Upper lobe of right lung (tissue), 1 donor: ENCODE data around the gene CALU. TPM values are rescaled to one million over a fixed set of nuclear protein-coding genes. Genes with fewer than 3 reads are reported as not detected.

Experiments used
- ATAC-seq: fragments of 200-7000 bp; cut with Tn5 transposase; one replicate; pipeline ENCODE4 v1.9.1; 2020; ENCODE audit warnings: mild to moderate bottlenecking, moderate library complexity
- DNase-seq: peaks from one replicate; pipeline ENCODE4 v3.0.0-alpha.2; 2020
- H3K27ac ChIP-seq: fragments of 200-600 bp; one replicate; pipeline ENCODE4 v1.8.0; 2022
- H3K27me3 ChIP-seq: fragments of 200-600 bp; one replicate; pipeline ENCODE4 v1.8.0; 2022; ENCODE audit warnings: mild to moderate bottlenecking
- H3K36me3 ChIP-seq: fragments of 200-600 bp; one replicate; pipeline ENCODE4 v1.8.0; 2022
- H3K4me1 ChIP-seq: fragments of 200-600 bp; one replicate; pipeline ENCODE4 v1.8.0; 2022
- H3K4me3 ChIP-seq: fragments of 200-600 bp; one replicate; pipeline ENCODE4 v1.8.0; 2022; ENCODE audit warnings: mild to moderate bottlenecking
- H3K9me3 ChIP-seq: fragments of 200-600 bp; one replicate; pipeline ENCODE4 v1.8.0; 2022
- intact Hi-C: fragments of 100-400 bp; cut with DNase I; formaldehyde crosslinking; loops from one replicate; pipeline ENCODE4 v1.11.0; 2022
- total RNA-seq: library from RNA; stranded (reverse); fragmentation: NEBNext Ultra II Directional; extraction: Animal tissue kit (Norgen Biotek cat#: 25700); gene quantifications from one replicate; pipeline ENCODE4 v1.2.1, GENCODE V29; 2021
- TF ChIP-seq, protein P1 (sequence below): fragments of 200-600 bp; IDR thresholded peaks from one replicate; pipeline ENCODE4 v1.8.0; 2022; ENCODE audit warnings: antibody characterized with exemption
- donor health status: DM: no; HTN: yes; CAD: no; lungs with severe emphysema.

The CALU gene
- total RNA-seq, 1 donor from 2014 or later, result 100 TPM

DNA sequence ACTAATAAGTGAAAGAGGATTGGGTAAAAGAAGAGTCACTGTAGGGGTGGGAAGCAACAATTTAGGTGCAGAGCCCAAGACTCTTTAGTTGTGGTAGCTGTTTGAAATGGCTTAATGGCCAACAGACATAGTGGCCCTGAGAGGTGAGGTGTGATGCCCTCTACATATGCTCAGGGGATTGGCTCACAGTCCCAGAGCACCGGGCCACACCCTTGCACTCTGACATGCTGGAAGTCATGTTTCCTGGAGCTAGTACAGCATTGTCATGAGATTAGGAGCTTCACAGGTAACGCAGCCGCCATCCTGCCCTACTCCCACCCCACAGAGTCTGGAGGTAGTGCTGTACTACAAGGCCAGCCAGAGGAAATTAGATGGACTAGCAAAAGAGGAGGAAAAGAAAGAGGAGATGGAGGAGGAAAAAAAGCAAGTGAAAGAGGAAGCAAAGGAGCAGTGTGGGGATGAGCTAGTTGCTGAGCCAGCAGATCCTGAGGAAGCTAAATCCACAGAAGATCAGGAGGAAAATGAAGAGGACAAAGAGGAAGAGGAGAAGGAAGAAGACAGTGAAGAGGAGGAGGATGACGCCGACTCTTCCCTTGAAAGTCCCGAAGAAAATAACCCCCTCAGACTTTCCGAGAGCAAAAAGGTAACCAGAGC lies 76.3 kb downstream of the CALU start:
- Histone ChIP-seq H3K9me3 (no peaks in the 10 kb centered on the region), H3K27ac (no peak overlapping the region), H3K4me3 (no peak overlapping the region), H3K27me3 (peaks cover 5% of the 10 kb centered on the region), H3K36me3 (no peaks in the 10 kb centered on the region), H3K4me1 (no peaks in the 10 kb centered on the region)
- DNase-seq (no peak), ATAC-seq (peak; percentile 46)
- TF ChIP-seq, protein P1, sequence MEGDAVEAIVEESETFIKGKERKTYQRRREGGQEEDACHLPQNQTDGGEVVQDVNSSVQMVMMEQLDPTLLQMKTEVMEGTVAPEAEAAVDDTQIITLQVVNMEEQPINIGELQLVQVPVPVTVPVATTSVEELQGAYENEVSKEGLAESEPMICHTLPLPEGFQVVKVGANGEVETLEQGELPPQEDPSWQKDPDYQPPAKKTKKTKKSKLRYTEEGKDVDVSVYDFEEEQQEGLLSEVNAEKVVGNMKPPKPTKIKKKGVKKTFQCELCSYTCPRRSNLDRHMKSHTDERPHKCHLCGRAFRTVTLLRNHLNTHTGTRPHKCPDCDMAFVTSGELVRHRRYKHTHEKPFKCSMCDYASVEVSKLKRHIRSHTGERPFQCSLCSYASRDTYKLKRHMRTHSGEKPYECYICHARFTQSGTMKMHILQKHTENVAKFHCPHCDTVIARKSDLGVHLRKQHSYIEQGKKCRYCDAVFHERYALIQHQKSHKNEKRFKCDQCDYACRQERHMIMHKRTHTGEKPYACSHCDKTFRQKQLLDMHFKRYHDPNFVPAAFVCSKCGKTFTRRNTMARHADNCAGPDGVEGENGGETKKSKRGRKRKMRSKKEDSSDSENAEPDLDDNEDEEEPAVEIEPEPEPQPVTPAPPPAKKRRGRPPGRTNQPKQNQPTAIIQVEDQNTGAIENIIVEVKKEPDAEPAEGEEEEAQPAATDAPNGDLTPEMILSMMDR, result no peak
- intact Hi-C loops, result no loop called here

DNA sequence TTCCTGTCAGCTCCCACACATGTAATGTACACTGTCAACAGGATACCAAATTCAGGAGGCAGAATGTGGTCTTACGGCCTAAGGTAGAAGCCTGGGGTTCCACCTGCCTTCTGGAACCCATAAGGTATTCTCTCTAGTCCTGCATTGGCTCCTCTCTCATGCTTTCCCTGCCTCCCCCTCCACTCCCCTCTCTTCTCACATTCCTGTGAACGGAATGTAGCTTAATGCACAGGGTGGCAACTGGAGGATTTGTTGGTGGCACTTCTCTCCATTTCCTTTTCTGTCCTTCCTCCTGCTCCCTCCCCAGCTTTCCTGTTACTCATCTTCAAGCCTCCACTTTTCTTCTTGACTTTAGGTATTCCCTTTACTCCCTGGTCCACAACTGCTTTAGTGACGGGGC lies 79.5 kb downstream of the CALU start:
- TF ChIP-seq, protein P1, result no peak
- no peaks in the 10 kb centered on the region for H3K36me3 ChIP-seq
- H3K9me3 ChIP-seq, result no peaks in the 10 kb centered on the region
- no peak for DNase-seq
- no peak overlapping the region for H3K27ac ChIP-seq
- H3K27me3 ChIP-seq, result peaks cover 5% of the 10 kb centered on the region
- H3K4me3 ChIP-seq, result no peak overlapping the region
- H3K4me1 ChIP-seq, result no peaks in the 10 kb centered on the region
- intact Hi-C loops, result no loop called here
- ATAC-seq, result no peak

Other genes starting within 250 kb of the CALU start
- 2.1 TPM for gene GARIN1A, start 67.1 kb upstream of the CALU start, total RNA-seq
- gene OPN1SW, start 36.4 kb downstream of the CALU start, total RNA-seq, result not detected
- 3.1 TPM for gene CCDC136, start 52.6 kb downstream of the CALU start, total RNA-seq
- gene FLNC, start 91.0 kb downstream of the CALU start, total RNA-seq, result 7.7 TPM
- gene ATP6V1F, start 123.5 kb downstream of the CALU start, total RNA-seq, result 180 TPM
- 1.3 TPM for gene KCP, start 171.3 kb downstream of the CALU start, total RNA-seq
- gene IRF5, start 198.6 kb downstream of the CALU start, total RNA-seq, result 29.4 TPM